ENCODE results near the gene FARS2. TPM values are rescaled to one million over a fixed set of nuclear protein-coding genes. Genes with fewer than 3 reads are reported as not detected.
A peak's percentile ranks its signal among the peaks of the same experiment; 100 is the strongest.

Gene FARS2
- total RNA-seq, 1 experiment from 2014 or later: 13.8 TPM

DNA sequence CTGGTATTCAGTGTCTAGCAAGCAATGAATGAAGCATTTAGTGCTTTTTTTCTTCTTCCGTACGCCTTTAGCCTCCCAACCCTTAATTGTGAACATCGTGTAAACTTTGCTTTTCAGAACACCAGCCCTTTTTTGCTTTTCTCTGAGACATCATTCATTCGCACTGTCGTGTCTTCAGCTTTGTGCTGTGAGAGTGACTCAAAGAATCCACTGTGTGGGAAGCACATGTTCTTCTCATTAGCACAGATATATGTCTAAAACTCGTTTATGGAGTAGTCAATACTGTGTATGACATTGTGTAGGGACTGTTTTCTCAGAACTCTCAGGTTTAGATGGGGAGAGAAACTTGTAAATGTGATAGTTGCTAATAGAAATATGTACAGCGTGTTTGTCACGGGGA lies 279.1 kb downstream of the FARS2 start:
- CTCF ChIA-PET: no interaction called here
- DNase-seq (ENCODE audit: low read depth, low spot score): no peak
- H3K27ac ChIP-seq (ENCODE audit: low read depth, low read length): no peak overlapping the region
- no peak overlapping the region for H3K4me2 ChIP-seq (ENCODE audit: low read length)
- no peaks in the 10 kb centered on the region for H3K27me3 ChIP-seq (ENCODE audit: insufficient read depth, low read length)
- BruUV-seq (replicated peaks): no TSS peak
- intact Hi-C loops (cut with micrococcal nuclease): no loop called here
- TF ChIP-seq EZH2 (IDR thresholded peaks at IDR 0.05) (no peak), SRF (IDR thresholded peaks at IDR 0.05; ENCODE audit: low read depth) (no peak), FOSL1 (IDR thresholded peaks at IDR 0.05; ENCODE audit: low read depth) (no peak), ZBTB33 (IDR thresholded peaks at IDR 0.05; ENCODE audit: extremely low read depth, insufficient replicate concordance, low read length) (no peak)
- H3K9ac ChIP-seq (ENCODE audit: low read length): no peak overlapping the region
- H3K4me3 ChIP-seq (replicated peaks in 1 of 2; ENCODE audit: low read depth in 1 of 2, low read length in 2 of 2): no peak overlapping the region
- POLR2A ChIA-PET: no interaction called here
- no peak overlapping the region for H2AFZ ChIP-seq (ENCODE audit: low read depth, low read length, poor library complexity, severe bottlenecking)
- H3K9me2 ChIP-seq (ENCODE audit: insufficient read depth): no peaks in the 10 kb centered on the region
- H3K79me2 ChIP-seq (ENCODE audit: insufficient read depth, low read length): no peaks in the 10 kb centered on the region
- no peaks in the 10 kb centered on the region for H3K9me3 ChIP-seq (ENCODE audit: control insufficient read depth in 1 of 2, insufficient read depth in 1 of 2, low read depth in 1 of 2, low read length in 2 of 2)
- RAD21 ChIA-PET (ENCODE audit: low non-redundant PET in 1 of 2, low total read pairs in 2 of 2, uncharacterized antibody in 2 of 2, unreplicated experiment in 2 of 2): no interaction called here
- peaks cover 10 to 28% of the 10 kb centered on the region in 2 experiments for H3K4me1 ChIP-seq (ENCODE audit: control insufficient read depth in 1 of 2, insufficient read depth in 2 of 2, low read length in 2 of 2)
- no peaks in the 10 kb centered on the region for H3K36me3 ChIP-seq (ENCODE audit: control insufficient read depth in 1 of 2, insufficient read depth in 2 of 2, low read length in 2 of 2)
- no peak for ATAC-seq
- no peaks in the 10 kb centered on the region for H4K20me1 ChIP-seq (ENCODE audit: insufficient read depth)

GRCh38 chr6:5541025-5541424 lies 279.7 kb downstream of the FARS2 start:
- H3K9ac ChIP-seq (ENCODE audit: low read length): no peak overlapping the region
- DNase-seq (ENCODE audit: low read depth, low spot score) (no peak), ATAC-seq (no peak)
- H2AFZ ChIP-seq (ENCODE audit: low read depth, low read length, poor library complexity, severe bottlenecking): no peak overlapping the region
- no peaks in the 10 kb centered on the region for H3K27me3 ChIP-seq (ENCODE audit: insufficient read depth, low read length)
- peaks cover 10 to 28% of the 10 kb centered on the region in 2 experiments for H3K4me1 ChIP-seq (ENCODE audit: control insufficient read depth in 1 of 2, insufficient read depth in 2 of 2, low read length in 2 of 2)
- peak overlapping the region; percentile 79; the same call in 1 of the 2 replicates for H3K4me2 ChIP-seq (ENCODE audit: low read length)
- intact Hi-C loops (cut with micrococcal nuclease): no loop called here
- H3K36me3 ChIP-seq (ENCODE audit: control insufficient read depth in 1 of 2, insufficient read depth in 2 of 2, low read length in 2 of 2): no peaks in the 10 kb centered on the region
- no peaks in the 10 kb centered on the region for H3K79me2 ChIP-seq (ENCODE audit: insufficient read depth, low read length)
- POLR2A ChIA-PET: no interaction called here
- H3K27ac ChIP-seq (ENCODE audit: low read depth, low read length): no peak overlapping the region
- CTCF ChIA-PET: no interaction called here
- RAD21 ChIA-PET (ENCODE audit: low non-redundant PET in 1 of 2, low total read pairs in 2 of 2, uncharacterized antibody in 2 of 2, unreplicated experiment in 2 of 2): no interaction called here
- no peaks in the 10 kb centered on the region for H3K9me2 ChIP-seq (ENCODE audit: insufficient read depth)
- no peaks in the 10 kb centered on the region for H4K20me1 ChIP-seq (ENCODE audit: insufficient read depth)
- no TSS peak for BruUV-seq (replicated peaks)
- TF ChIP-seq YY1 (IDR thresholded peaks at IDR 0.05; ENCODE audit: extremely low read depth, insufficient replicate concordance, low read depth, low read length) (no peak), EZH2phosphoT487 (IDR thresholded peaks at IDR 0.05; ENCODE audit: borderline replicate concordance) (no peak), CEBPB (IDR thresholded peaks at IDR 0.05; ENCODE audit: low read depth) (no peak)
- no peaks in the 10 kb centered on the region for H3K9me3 ChIP-seq (ENCODE audit: control insufficient read depth in 1 of 2, insufficient read depth in 1 of 2, low read depth in 1 of 2, low read length in 2 of 2)
- no peak overlapping the region for H3K4me3 ChIP-seq (replicated peaks in 1 of 2; ENCODE audit: low read depth in 1 of 2, low read length in 2 of 2)

All from HCT116 (cell line).